ENCODE measurements around the gene OR2T11. TPM values are rescaled to one million over a fixed set of nuclear protein-coding genes. Genes with fewer than 3 reads are reported as not detected.

The OR2T11 gene
- total and polyA plus RNA-seq, 2 experiments from 2014 or later = not detected

GRCh38 chr1:248610301-248610700 lies 24.6 kb downstream of the OR2T11 start:
- WGBS (ENCODE audit: low lambda C conversion rate, missing lambda C conversion rate) = 43% methylated on average over 3 of the region's 3 CpGs
- Histone ChIP-seq H3K79me2 (no peaks in the 10 kb centered on the region), H3K27ac (no peak overlapping the region), H3K27me3 (no peaks in the 10 kb centered on the region), H3K9me3 (ENCODE audit: low read depth) (no peaks in the 10 kb centered on the region), H3K4me2 (no peak overlapping the region), H3K36me3 (replicated peaks; ENCODE audit: insufficient read depth, low read depth) (no peaks in the 10 kb centered on the region), H3K4me3 (no peak overlapping the region), H2AFZ (no peak overlapping the region), H4K20me1 (ENCODE audit: insufficient read depth, poor library complexity, severe bottlenecking) (no peaks in the 10 kb centered on the region), H3K9me2 (replicated peaks; ENCODE audit: insufficient read depth) (no peaks in the 10 kb centered on the region), H3K4me1 (ENCODE audit: insufficient read depth) (no peaks in the 10 kb centered on the region)
- DNase-seq (ENCODE audit: low spot score) = no peak
- no peak for TF ChIP-seq EZH2 (IDR thresholded peaks at IDR 0.05; ENCODE audit: borderline replicate concordance)
- no peak for TF ChIP-seq EZH2phosphoT487 (IDR thresholded peaks at IDR 0.05; ENCODE audit: low read depth, severe bottlenecking, unreplicated experiment)
- no peak for TF ChIP-seq CTCF (IDR thresholded peaks at IDR 0.05; ENCODE audit: poor library complexity)

- no peak for DNase-seq (ENCODE audit: low spot score)
- H3K27me3 ChIP-seq = no peaks in the 10 kb centered on the region
- no peak overlapping the region for H3K27ac ChIP-seq
- TF ChIP-seq CTCF (IDR thresholded peaks at IDR 0.05; ENCODE audit: poor library complexity) = no peak
- TF ChIP-seq EZH2phosphoT487 (IDR thresholded peaks at IDR 0.05; ENCODE audit: low read depth, severe bottlenecking, unreplicated experiment) = no peak
- TF ChIP-seq EZH2 (IDR thresholded peaks at IDR 0.05; ENCODE audit: borderline replicate concordance) = no peak
- H3K4me3 ChIP-seq = no peak overlapping the region
- H3K4me1 ChIP-seq (ENCODE audit: insufficient read depth) = no peaks in the 10 kb centered on the region
- no peaks in the 10 kb centered on the region for H3K9me3 ChIP-seq (ENCODE audit: low read depth)
- no peaks in the 10 kb centered on the region for H3K79me2 ChIP-seq
- H3K36me3 ChIP-seq (replicated peaks; ENCODE audit: insufficient read depth, low read depth) = no peaks in the 10 kb centered on the region
- no peaks in the 10 kb centered on the region for H4K20me1 ChIP-seq (ENCODE audit: insufficient read depth, poor library complexity, severe bottlenecking)
- 67% methylated on average over 8 of the region's 8 CpGs for WGBS (ENCODE audit: low lambda C conversion rate, missing lambda C conversion rate)
- H2AFZ ChIP-seq = no peak overlapping the region
- H3K9me2 ChIP-seq (replicated peaks; ENCODE audit: insufficient read depth) = no peaks in the 10 kb centered on the region
- H3K4me2 ChIP-seq = no peak overlapping the region
Measured at GRCh38 chr1:248599396-248599795, 35.5 kb downstream of the OR2T11 start.

GRCh38 chr1:248597589-248597988 lies 37.3 kb downstream of the OR2T11 start, which contains the start of gene OR2T10:
OR2T10 (minus strand) TSS chr1:248597700; CDS start chr1:248593768, 3,932 bp downstream.
- Histone ChIP-seq H3K27me3 (no peaks in the 10 kb centered on the region), H4K20me1 (ENCODE audit: insufficient read depth, poor library complexity, severe bottlenecking) (no peaks in the 10 kb centered on the region), H3K36me3 (replicated peaks; ENCODE audit: insufficient read depth, low read depth) (no peaks in the 10 kb centered on the region), H3K79me2 (no peaks in the 10 kb centered on the region), H3K4me3 (no peak within 1 kb of the TSS), H3K9me3 (ENCODE audit: low read depth) (peaks cover under 1% of the 10 kb centered on the region), H3K9me2 (replicated peaks; ENCODE audit: insufficient read depth) (no peaks in the 10 kb centered on the region), H3K4me1 (ENCODE audit: insufficient read depth) (no peaks in the 10 kb centered on the region), H3K4me2 (no peak within 1 kb of the TSS), H2AFZ (no peak within 1 kb of the TSS), H3K27ac (no peak within 1 kb of the TSS)
- TF ChIP-seq EZH2phosphoT487 (IDR thresholded peaks at IDR 0.05; ENCODE audit: low read depth, severe bottlenecking, unreplicated experiment) (no peak), CTCF (IDR thresholded peaks at IDR 0.05; ENCODE audit: poor library complexity) (no peak), EZH2 (IDR thresholded peaks at IDR 0.05; ENCODE audit: borderline replicate concordance) (no peak)
- WGBS (ENCODE audit: low lambda C conversion rate, missing lambda C conversion rate) = 67% methylated on average over 6 of the region's 6 CpGs
- DNase-seq (ENCODE audit: low spot score) = no peak

- no peak overlapping the region for H2AFZ ChIP-seq
- H3K4me2 ChIP-seq = no peak overlapping the region
- H3K4me1 ChIP-seq (ENCODE audit: insufficient read depth) = no peaks in the 10 kb centered on the region
- no peak overlapping the region for H3K27ac ChIP-seq
- H3K4me3 ChIP-seq = no peak overlapping the region
- no peaks in the 10 kb centered on the region for H3K27me3 ChIP-seq
- H3K79me2 ChIP-seq = no peaks in the 10 kb centered on the region
- TF ChIP-seq EZH2 (IDR thresholded peaks at IDR 0.05; ENCODE audit: borderline replicate concordance) (no peak), EZH2phosphoT487 (IDR thresholded peaks at IDR 0.05; ENCODE audit: low read depth, severe bottlenecking, unreplicated experiment) (no peak), CTCF (IDR thresholded peaks at IDR 0.05; ENCODE audit: poor library complexity) (no peak)
- DNase-seq (ENCODE audit: low spot score) = no peak
- H3K9me3 ChIP-seq (ENCODE audit: low read depth) = peaks cover 2% of the 10 kb centered on the region
- H3K9me2 ChIP-seq (replicated peaks; ENCODE audit: insufficient read depth) = no peaks in the 10 kb centered on the region
- WGBS (ENCODE audit: low lambda C conversion rate, missing lambda C conversion rate) = 96% methylated on average over 2 of the region's 2 CpGs
- H4K20me1 ChIP-seq (ENCODE audit: insufficient read depth, poor library complexity, severe bottlenecking) = no peaks in the 10 kb centered on the region
- H3K36me3 ChIP-seq (replicated peaks; ENCODE audit: insufficient read depth, low read depth) = no peaks in the 10 kb centered on the region
Measured at GRCh38 chr1:248596615-248597014, 38.3 kb downstream of the OR2T11 start.
